ENCODE results near the gene GARIN3.

GARIN3 gene

DNA sequence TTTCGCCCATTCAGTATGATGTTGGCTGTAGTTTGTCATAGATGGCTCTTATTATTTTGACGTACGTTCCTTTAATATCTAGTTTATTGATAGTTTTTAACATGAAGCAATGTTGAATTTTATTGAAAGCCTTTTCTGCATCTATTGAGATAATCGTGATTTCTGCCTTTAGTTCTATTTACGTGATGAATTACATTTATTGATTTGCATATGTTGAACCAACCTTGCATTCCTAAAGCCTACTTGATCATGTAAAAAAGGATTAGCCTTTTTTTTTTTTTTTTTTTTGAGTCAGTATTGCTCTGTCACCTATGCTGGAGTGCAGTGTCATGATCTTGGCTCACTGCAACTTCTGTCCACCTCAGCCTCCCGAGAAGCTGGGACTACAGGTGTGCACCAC is 39.6 kb upstream of the GARIN3 start:
- DNase-seq (ENCODE audit: extremely low read depth, low read depth) = no peak
- no peak for TF ChIP-seq CTCF (IDR thresholded peaks at IDR 0.05; ENCODE audit: low read depth, low read length, missing control alignments)
- H3K4me3 ChIP-seq (replicated peaks; ENCODE audit: low read depth, low read length) = no peak overlapping the region

GRCh38 chr5:157204765-157205164 is 38.7 kb upstream of the GARIN3 start:
- H3K4me3 ChIP-seq (replicated peaks; ENCODE audit: low read depth, low read length) = no peak overlapping the region
- DNase-seq (ENCODE audit: extremely low read depth, low read depth) = no peak
- no peak for TF ChIP-seq CTCF (IDR thresholded peaks at IDR 0.05; ENCODE audit: low read depth, low read length, missing control alignments)

GRCh38 chr5:157203417-157203816 is 37.4 kb upstream of the GARIN3 start:
- no peak for TF ChIP-seq CTCF (IDR thresholded peaks at IDR 0.05; ENCODE audit: low read depth, low read length, missing control alignments)

GRCh38 chr5:157201857-157202256 is 35.8 kb upstream of the GARIN3 start:
- no peak for TF ChIP-seq CTCF (IDR thresholded peaks at IDR 0.05; ENCODE audit: low read depth, low read length, missing control alignments)
- no peak overlapping the region for H3K4me3 ChIP-seq (replicated peaks; ENCODE audit: low read depth, low read length)
- DNase-seq (ENCODE audit: extremely low read depth, low read depth) = no peak

More at GRCh38 chr5:157203417-157203816, 37.4 kb upstream of the GARIN3 start:
- no peak overlapping the region for H3K4me3 ChIP-seq (replicated peaks; ENCODE audit: low read depth, low read length)
- no peak for DNase-seq (ENCODE audit: extremely low read depth, low read depth)

GRCh38 chr5:157198277-157198986 is 32.4 kb upstream of the GARIN3 start:
- no peak overlapping the region for H3K4me3 ChIP-seq (replicated peaks; ENCODE audit: low read depth, low read length)
- no peak for TF ChIP-seq CTCF (IDR thresholded peaks at IDR 0.05; ENCODE audit: low read depth, low read length, missing control alignments)
- no peak for DNase-seq (ENCODE audit: extremely low read depth, low read depth)

GRCh38 chr5:157197086-157197485 is 31.0 kb upstream of the GARIN3 start:
- TF ChIP-seq CTCF (IDR thresholded peaks at IDR 0.05; ENCODE audit: low read depth, low read length, missing control alignments) = no peak
- H3K4me3 ChIP-seq (replicated peaks; ENCODE audit: low read depth, low read length) = no peak overlapping the region
- DNase-seq (ENCODE audit: extremely low read depth, low read depth) = no peak

DNA sequence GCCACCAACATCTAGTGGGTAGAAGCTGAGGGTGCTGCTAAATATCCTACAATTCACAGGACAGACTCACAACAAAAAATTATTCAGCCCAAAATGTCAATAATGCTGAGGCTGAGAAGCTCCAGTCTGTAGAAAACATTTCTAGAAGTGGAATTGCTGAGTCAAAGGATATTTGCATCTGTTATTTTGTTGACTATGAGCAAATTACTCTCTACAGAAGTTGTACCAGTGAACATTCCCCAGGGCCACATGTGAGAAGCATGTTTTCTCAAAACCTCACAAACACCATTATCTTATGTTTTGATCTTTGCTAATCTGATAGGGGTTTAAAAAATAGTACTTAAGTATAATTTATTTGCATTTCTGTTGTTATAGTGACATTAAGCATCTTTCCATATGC is 30.0 kb upstream of the GARIN3 start:
- no peak for DNase-seq (ENCODE audit: extremely low read depth, low read depth)
- no peak overlapping the region for H3K4me3 ChIP-seq (replicated peaks; ENCODE audit: low read depth, low read length)
- TF ChIP-seq CTCF (IDR thresholded peaks at IDR 0.05; ENCODE audit: low read depth, low read length, missing control alignments) = no peak

Data from HFF-Myc (cell line).